Endodermal cell (in vitro differentiated cells): Measurements from ENCODE around the gene ELP1. TPM values are rescaled to one million over a fixed set of nuclear protein-coding genes. Genes with fewer than 3 reads are reported as not detected.

Experiments
- DNase-seq: peaks from one replicate; pipeline ENCODE4 v3.0.0-alpha.2; 2017
- H3K27ac ChIP-seq: 2 replicates; pipeline ENCODE4 v1.5.1; 2013; ENCODE audit warnings: mild to moderate bottlenecking, low read depth, low read length, moderate library complexity
- H3K27me3 ChIP-seq: 2 replicates; pipeline ENCODE4 v1.6.1; 2013; ENCODE audit warnings: mild to moderate bottlenecking, low read length, moderate library complexity; ENCODE audit not compliant: insufficient read depth, control insufficient read depth, poor library complexity, severe bottlenecking
- H3K36me3 ChIP-seq: 2 replicates; pipeline ENCODE4 v1.7.0; 2013; ENCODE audit warnings: mild to moderate bottlenecking, low read length, moderate library complexity; ENCODE audit not compliant: control insufficient read depth, insufficient read depth
- H3K4me1 ChIP-seq: one replicate; pipeline ENCODE4 v1.7.0; 2013; ENCODE audit warnings: low read length; ENCODE audit not compliant: control insufficient read depth, insufficient read depth
- H3K4me3 ChIP-seq: 2 replicates; pipeline ENCODE4 v1.5.1; 2013; ENCODE audit warnings: mild to moderate bottlenecking, low read length, moderate library complexity
- H3K9ac ChIP-seq: 2 replicates; pipeline ENCODE4 v1.6.1; 2013; ENCODE audit warnings: mild to moderate bottlenecking, low read length, moderate library complexity; ENCODE audit not compliant: poor library complexity, severe bottlenecking; ENCODE audit errors: extremely low read depth
- H3K9me3 ChIP-seq: 2 replicates; pipeline ENCODE4 v1.6.1; 2013; ENCODE audit warnings: mild to moderate bottlenecking, low read length, moderate library complexity; ENCODE audit not compliant: control insufficient read depth
- H3K27ac Mint-ChIP-seq: 2 replicates; pipeline ENCODE4 v1.8.0; 2020; ENCODE audit warnings: mixed read lengths
- H3K27me3 Mint-ChIP-seq: 2 replicates; pipeline ENCODE4 v1.8.0; 2021; ENCODE audit warnings: mild to moderate bottlenecking, mixed read lengths; ENCODE audit not compliant: insufficient read depth
- H3K36me3 Mint-ChIP-seq: 2 replicates; pipeline ENCODE4 v1.8.0; 2020; ENCODE audit warnings: low read depth, mixed read lengths
- H3K4me1 Mint-ChIP-seq: 2 replicates; pipeline ENCODE4 v1.8.0; 2020; ENCODE audit warnings: mixed read lengths
- H3K4me3 Mint-ChIP-seq: 2 replicates; pipeline ENCODE4 v1.8.0; 2020; ENCODE audit warnings: mild to moderate bottlenecking, moderate library complexity, mixed read lengths
- H3K9me3 Mint-ChIP-seq: 2 replicates; pipeline ENCODE4 v1.8.0; 2020; ENCODE audit warnings: mild to moderate bottlenecking, mixed read lengths
- WGBS, 2 experiments: methylation state at CpG; one replicate each; pipeline versions ENCODE4 v1.1.5 to v1.1.7; 2013; ENCODE audit warnings: missing lambda C conversion rate in 2 of 2, mixed read lengths in 1 of 2; ENCODE audit not compliant: insufficient coverage in 1 of 2, insufficient read length in 1 of 2; 5-methylcytosine and 5-hydroxymethylcytosine counted together
- total RNA-seq, 2 donors: library from RNA; stranded (reverse); fragmentation: NEBNext Ultra II Directional in 1 of 2; extraction: Animal tissue kit (Norgen Biotek cat#: 25700) in 1 of 2; gene quantifications; 2 replicates in 1 of 2; 3 replicates in 1 of 2; pipeline ENCODE4 v1.2.1, GENCODE V29; 2021
- TF ChIP-seq, protein P1 (sequence below): fragments of 200-600 bp; sonication (generic); conservative IDR thresholded peaks from 2 replicates; pipeline ENCODE4 v1.5.0; 2021; ENCODE audit warnings: antibody characterized with exemption, mild to moderate bottlenecking

ELP1 gene
- total RNA-seq, 2 donors from 2014 or later: 32.9 to 37.1 TPM

DNA sequence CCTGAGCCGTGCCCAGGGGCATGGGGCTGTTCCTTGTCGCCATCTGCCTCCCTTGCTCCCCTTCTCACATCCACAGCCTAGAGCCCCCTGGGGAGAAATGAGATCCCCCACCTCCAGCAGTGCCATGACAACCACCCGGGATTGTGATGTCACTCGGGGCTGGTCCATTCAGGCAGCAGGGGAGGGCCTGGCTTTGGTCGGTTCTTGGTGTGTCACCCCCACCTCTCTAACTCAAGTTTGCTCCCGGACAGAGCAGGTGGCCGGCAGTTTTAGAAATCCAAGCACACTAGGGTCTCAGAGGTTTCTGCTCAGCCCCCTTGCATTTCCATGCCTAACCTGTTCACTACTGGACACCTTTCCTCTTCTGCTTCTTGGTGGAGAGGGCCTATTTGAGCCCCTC, 78.0 kb downstream of the ELP1 start, which contains the start of gene ACTL7B:
ACTL7B (minus strand) TSS at position 99 of the 400 bp plus-strand sequence; CDS start at position 43, 56 bp downstream.
- Histone ChIP-seq H3K36me3 (no peaks in the 10 kb centered on the region), H3K4me1 (no peaks in the 10 kb centered on the region), H3K27ac (no peak within 1 kb of the TSS), H3K27me3 (no peaks in the 10 kb centered on the region), H3K9ac (no peak within 1 kb of the TSS), H3K9me3 (no peaks in the 10 kb centered on the region), H3K4me3 (no peak within 1 kb of the TSS)
- no peak within 1 kb of the TSS for H3K27ac Mint-ChIP-seq
- DNase-seq: no peak
- peaks cover 3% of the 10 kb centered on the region for H3K27me3 Mint-ChIP-seq
- no peaks in the 10 kb centered on the region for H3K9me3 Mint-ChIP-seq
- 87 to 93% methylated on average over 3 to 7 of the region's 7 CpGs for WGBS, 2 experiments
- TF ChIP-seq, protein P1, sequence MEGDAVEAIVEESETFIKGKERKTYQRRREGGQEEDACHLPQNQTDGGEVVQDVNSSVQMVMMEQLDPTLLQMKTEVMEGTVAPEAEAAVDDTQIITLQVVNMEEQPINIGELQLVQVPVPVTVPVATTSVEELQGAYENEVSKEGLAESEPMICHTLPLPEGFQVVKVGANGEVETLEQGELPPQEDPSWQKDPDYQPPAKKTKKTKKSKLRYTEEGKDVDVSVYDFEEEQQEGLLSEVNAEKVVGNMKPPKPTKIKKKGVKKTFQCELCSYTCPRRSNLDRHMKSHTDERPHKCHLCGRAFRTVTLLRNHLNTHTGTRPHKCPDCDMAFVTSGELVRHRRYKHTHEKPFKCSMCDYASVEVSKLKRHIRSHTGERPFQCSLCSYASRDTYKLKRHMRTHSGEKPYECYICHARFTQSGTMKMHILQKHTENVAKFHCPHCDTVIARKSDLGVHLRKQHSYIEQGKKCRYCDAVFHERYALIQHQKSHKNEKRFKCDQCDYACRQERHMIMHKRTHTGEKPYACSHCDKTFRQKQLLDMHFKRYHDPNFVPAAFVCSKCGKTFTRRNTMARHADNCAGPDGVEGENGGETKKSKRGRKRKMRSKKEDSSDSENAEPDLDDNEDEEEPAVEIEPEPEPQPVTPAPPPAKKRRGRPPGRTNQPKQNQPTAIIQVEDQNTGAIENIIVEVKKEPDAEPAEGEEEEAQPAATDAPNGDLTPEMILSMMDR: no peak
- no peak within 1 kb of the TSS for H3K4me3 Mint-ChIP-seq
- H3K36me3 Mint-ChIP-seq: no peaks in the 10 kb centered on the region
- no peaks in the 10 kb centered on the region for H3K4me1 Mint-ChIP-seq

DNA sequence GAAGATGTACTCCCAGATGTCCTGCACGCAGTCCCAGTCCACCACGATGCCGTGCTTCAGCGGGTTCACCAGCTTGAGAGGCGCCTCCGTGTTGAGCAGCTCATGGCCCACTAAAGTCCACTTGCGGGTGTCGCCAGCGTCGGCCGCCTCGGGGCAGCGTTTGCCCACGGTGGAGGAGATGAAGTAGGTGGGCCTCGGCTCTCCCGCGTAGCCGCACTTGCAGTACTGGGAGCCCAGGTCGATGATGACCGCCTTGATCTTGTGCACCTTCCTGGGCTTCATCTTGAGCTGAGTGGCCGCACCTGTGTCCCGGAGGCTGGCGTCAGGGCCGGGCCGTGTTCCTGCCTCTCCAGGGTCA, 78.4 kb downstream of the ELP1 start:
- H3K4me3 Mint-ChIP-seq: no peak overlapping the region

DNA sequence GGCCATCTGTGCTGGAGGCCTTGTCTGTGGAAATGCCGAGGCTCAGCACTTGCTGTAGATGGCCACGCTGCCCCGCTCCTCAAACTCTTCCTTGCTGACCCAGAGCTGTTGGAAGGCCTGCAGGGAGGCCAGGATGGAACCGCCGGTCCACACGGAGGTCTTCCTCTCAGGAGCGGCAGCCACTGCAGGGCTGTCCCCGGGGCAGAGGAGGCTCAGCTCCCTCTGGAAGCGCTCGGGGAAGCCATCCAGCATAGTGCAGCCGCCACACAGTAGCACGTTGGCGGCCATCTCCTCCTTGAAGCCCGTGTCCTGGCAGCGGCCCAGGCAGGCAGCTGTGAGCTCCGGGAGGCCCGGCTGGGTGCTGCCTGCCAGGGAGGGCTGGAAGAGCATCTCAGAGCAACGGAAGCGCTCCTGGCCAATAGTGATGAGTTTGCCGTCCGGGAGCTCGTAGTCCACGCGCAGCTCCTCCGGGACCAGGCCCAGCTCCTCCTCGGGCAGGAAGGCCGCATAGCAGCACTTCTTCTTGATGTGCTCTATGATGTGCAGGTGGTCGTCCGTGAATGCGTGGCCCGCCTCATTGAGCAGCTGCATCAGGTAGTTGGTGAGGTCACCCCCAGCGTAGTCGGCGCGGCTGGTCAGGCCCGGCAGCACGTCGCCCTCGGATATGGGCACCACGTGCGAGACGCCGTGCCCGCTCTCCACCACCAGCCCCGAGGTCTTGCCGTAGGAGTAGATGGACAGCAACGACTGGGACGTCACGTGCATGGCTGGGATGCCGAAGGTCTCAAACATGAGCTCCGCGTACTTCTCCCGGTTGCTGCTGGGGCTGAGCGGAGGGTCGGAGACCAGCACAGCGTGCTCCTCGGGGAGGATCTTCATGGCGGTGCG, 79.0 kb downstream of the ELP1 start:
- H3K9me3 ChIP-seq: no peaks in the 10 kb centered on the region
- H3K27ac Mint-ChIP-seq: no peak overlapping the region

More for the DNA sequence above, 78.4 kb downstream of the ELP1 start:
- Mint-ChIP-seq H3K36me3 (no peaks in the 10 kb centered on the region), H3K9me3 (no peaks in the 10 kb centered on the region), H3K27ac (no peak overlapping the region), H3K4me1 (no peaks in the 10 kb centered on the region), H3K27me3 (peaks cover 3% of the 10 kb centered on the region)
- Histone ChIP-seq H3K4me1 (no peaks in the 10 kb centered on the region), H3K9me3 (no peaks in the 10 kb centered on the region), H3K4me3 (no peak overlapping the region), H3K27me3 (no peaks in the 10 kb centered on the region), H3K9ac (no peak overlapping the region), H3K27ac (no peak overlapping the region), H3K36me3 (no peaks in the 10 kb centered on the region)
- WGBS, 2 experiments: 95 to 97% methylated on average over 16 to 25 of the region's 25 CpGs
- no peak for DNase-seq
- TF ChIP-seq, protein P1: no peak

More for the DNA sequence above, 79.0 kb downstream of the ELP1 start:
- H3K36me3 ChIP-seq: no peaks in the 10 kb centered on the region
- no peak overlapping the region for H3K9ac ChIP-seq
- H3K4me3 ChIP-seq: no peak overlapping the region
- Mint-ChIP-seq H3K27me3 (peaks cover 3% of the 10 kb centered on the region), H3K4me1 (no peaks in the 10 kb centered on the region), H3K4me3 (no peak overlapping the region), H3K36me3 (no peaks in the 10 kb centered on the region), H3K9me3 (no peaks in the 10 kb centered on the region)
- H3K4me1 ChIP-seq: no peaks in the 10 kb centered on the region
- no peaks in the 10 kb centered on the region for H3K27me3 ChIP-seq
- no peak for DNase-seq
- WGBS, 2 experiments: 96 to 99% methylated on average over 44 to 59 of the region's 59 CpGs
- H3K27ac ChIP-seq: no peak overlapping the region
- TF ChIP-seq, protein P1: no peak
